Keratinocyte (primary cell): Measurements from ENCODE around the gene UBAC2. TPM values are rescaled to one million over a fixed set of nuclear protein-coding genes. Genes with fewer than 3 reads are reported as not detected.

Source experiments
- DNase-seq: peaks from one replicate; pipeline ENCODE4 v3.0.0-alpha.2; 2011; ENCODE audit warnings: low read depth, missing footprints, low spot score
- FAIRE-seq: peaks from 2 replicates; lab custom pipeline; 2011; peaks lifted over from hg19 to GRCh38; lab: Jason Lieb, UNC
- H2AFZ ChIP-seq: 2 replicates; pipeline ENCODE4 v1.6.0; 2012; ENCODE audit warnings: low read length, control low read depth, inconsistent platforms; ENCODE audit not compliant: control insufficient read depth
- H3K27ac ChIP-seq: 2 replicates; pipeline ENCODE4 v1.5.1; 2011; ENCODE audit warnings: low read length; ENCODE audit not compliant: control insufficient read depth, insufficient read depth
- H3K27me3 ChIP-seq: 3 replicates; pipeline ENCODE4 v1.6.0; 2011; ENCODE audit warnings: low read length; ENCODE audit not compliant: control insufficient read depth, insufficient read depth; ENCODE audit errors: extremely low read depth
- H3K36me3 ChIP-seq, 2 experiments: 2 replicates in 1 of 2; 3 replicates in 1 of 2; pipeline ENCODE4 v1.5.1; 2011; ENCODE audit warnings: low read length in 2 of 2, mild to moderate bottlenecking in 1 of 2; ENCODE audit not compliant: control insufficient read depth in 2 of 2, insufficient read depth in 2 of 2; ENCODE audit errors: extremely low read depth in 1 of 2
- H3K4me1 ChIP-seq: 3 replicates; pipeline ENCODE4 v1.5.1; 2011; ENCODE audit warnings: low read length; ENCODE audit not compliant: control insufficient read depth, insufficient read depth; ENCODE audit errors: extremely low read depth
- H3K4me2 ChIP-seq: 3 replicates; pipeline ENCODE4 v1.6.0; 2011; ENCODE audit warnings: low read depth, low read length; ENCODE audit not compliant: control insufficient read depth, insufficient read depth; ENCODE audit errors: extremely low read depth
- H3K4me3 ChIP-seq, 3 experiments: fragments of 200-600 bp in 1 of 3; sonication (generic) in 1 of 3; 2 replicates in 2 of 3; 3 replicates in 1 of 3; pipeline ENCODE4 v1.5.1; 2011 to 2016; ENCODE audit warnings: low read length in 3 of 3, mild to moderate bottlenecking in 3 of 3, control low read depth in 2 of 3, inconsistent platforms in 1 of 3, low read depth in 1 of 3, mixed read lengths in 1 of 3, mixed run types in 1 of 3, moderate library complexity in 1 of 3; ENCODE audit not compliant: control insufficient read depth in 2 of 3, insufficient read depth in 2 of 3; ENCODE audit errors: extremely low read depth in 1 of 3
- H3K79me2 ChIP-seq: 2 replicates; pipeline ENCODE4 v1.6.0; 2012; ENCODE audit warnings: low read length; ENCODE audit not compliant: control insufficient read depth, insufficient read depth
- H3K9ac ChIP-seq: 3 replicates; pipeline ENCODE4 v1.6.0; 2011; ENCODE audit warnings: low read length; ENCODE audit not compliant: control insufficient read depth, insufficient read depth; ENCODE audit errors: extremely low read depth
- H3K9me1 ChIP-seq: 3 replicates; pipeline ENCODE4 v1.6.0; 2011; ENCODE audit warnings: low read length; ENCODE audit not compliant: control insufficient read depth, insufficient read depth; ENCODE audit errors: extremely low read depth
- H3K9me3 ChIP-seq: 2 replicates; pipeline ENCODE4 v1.5.1; 2012; ENCODE audit warnings: low read depth, low read length; ENCODE audit not compliant: control insufficient read depth
- H4K20me1 ChIP-seq: 3 replicates; pipeline ENCODE4 v1.6.0; 2011; ENCODE audit warnings: low read length; ENCODE audit not compliant: control insufficient read depth, insufficient read depth; ENCODE audit errors: extremely low read depth
- EZH2 ChIP-seq: IDR thresholded peaks from one replicate; pipeline ENCODE4 v1.6.1; 2012; ENCODE audit warnings: inconsistent platforms, mild to moderate bottlenecking, low read length, moderate library complexity
- dilution Hi-C: fragments of 300-500 bp; cut with MboI; formaldehyde crosslinking; loops from one replicate; pipeline ENCODE4 v1.7.0; 2020; ENCODE audit warnings: low sequenced_read_pairs; ENCODE audit not compliant: extremely low pct_ligation_motif_present
- polyA plus RNA-seq, 5 experiments: library from polyadenylated mRNA; depleted of rRNA in 3 of 5; stranded (reverse) in 3 of 5; stranded (forward) in 1 of 5; unstranded in 1 of 5; fragments of >200 nt; gene quantifications; 1 replicate in 1 of 5; 2 replicates in 3 of 5; 3 replicates in 1 of 5; pipeline versions ENCODE4 v1.2.1 to v1.2.3, GENCODE V29; 2011 to 2012; ENCODE audit warnings: missing spikeins in 2 of 5, low read depth in 1 of 5, low replicate concordance in 1 of 5
- TF ChIP-seq, protein P1 (sequence below), 3 experiments: IDR thresholded peaks in 1 of 3; conservative IDR thresholded peaks in 1 of 3; optimal IDR thresholded peaks in 1 of 3; 2 replicates in 2 of 3; 3 replicates in 1 of 3; pipeline versions ENCODE3 to v1.5.1; 2011; ENCODE audit warnings: low read length in 3 of 3, mild to moderate bottlenecking in 3 of 3, moderate library complexity in 2 of 3, control low read depth in 1 of 3, inconsistent platforms in 1 of 3; ENCODE audit not compliant: insufficient read depth in 2 of 3; ENCODE audit errors: extremely low read depth in 1 of 3

UBAC2 gene
- polyA plus RNA-seq, 1 donor (not counting 4 experiments of a cell fraction or from before 2014, with no cell fraction given) = 104 TPM

DNA sequence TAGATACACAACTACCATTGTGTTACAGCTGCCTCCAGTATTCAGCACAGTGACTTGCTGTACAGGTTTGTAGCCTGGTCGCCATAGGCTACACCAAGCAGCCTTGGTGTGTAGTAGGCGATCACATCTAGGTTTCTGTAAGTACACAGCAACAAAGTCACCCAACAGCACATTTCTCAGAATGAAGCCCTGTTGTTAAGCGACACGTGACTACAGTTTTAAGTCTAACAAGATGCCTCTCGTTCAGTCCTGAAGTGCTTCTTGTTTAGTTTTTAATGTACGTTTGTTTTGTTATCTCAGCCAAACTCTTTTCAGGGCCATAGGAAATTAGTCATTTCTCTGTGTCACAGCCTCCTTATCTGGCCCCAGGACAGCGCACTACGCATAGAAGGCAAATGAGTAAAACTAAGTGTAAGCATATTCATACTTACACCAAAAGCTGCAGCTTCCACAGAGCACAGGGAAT is 156.5 kb downstream of the UBAC2 start:
- no peak overlapping the region for H2AFZ ChIP-seq
- H4K20me1 ChIP-seq = peaks cover 7% of the 10 kb centered on the region
- no peak overlapping the region for H3K4me2 ChIP-seq
- H3K36me3 ChIP-seq = peaks cover 15 to 24% of the 10 kb centered on the region in 2 experiments
- no peak overlapping the region for H3K4me3 ChIP-seq
- H3K27ac ChIP-seq = no peak overlapping the region
- TF ChIP-seq, protein P1, sequence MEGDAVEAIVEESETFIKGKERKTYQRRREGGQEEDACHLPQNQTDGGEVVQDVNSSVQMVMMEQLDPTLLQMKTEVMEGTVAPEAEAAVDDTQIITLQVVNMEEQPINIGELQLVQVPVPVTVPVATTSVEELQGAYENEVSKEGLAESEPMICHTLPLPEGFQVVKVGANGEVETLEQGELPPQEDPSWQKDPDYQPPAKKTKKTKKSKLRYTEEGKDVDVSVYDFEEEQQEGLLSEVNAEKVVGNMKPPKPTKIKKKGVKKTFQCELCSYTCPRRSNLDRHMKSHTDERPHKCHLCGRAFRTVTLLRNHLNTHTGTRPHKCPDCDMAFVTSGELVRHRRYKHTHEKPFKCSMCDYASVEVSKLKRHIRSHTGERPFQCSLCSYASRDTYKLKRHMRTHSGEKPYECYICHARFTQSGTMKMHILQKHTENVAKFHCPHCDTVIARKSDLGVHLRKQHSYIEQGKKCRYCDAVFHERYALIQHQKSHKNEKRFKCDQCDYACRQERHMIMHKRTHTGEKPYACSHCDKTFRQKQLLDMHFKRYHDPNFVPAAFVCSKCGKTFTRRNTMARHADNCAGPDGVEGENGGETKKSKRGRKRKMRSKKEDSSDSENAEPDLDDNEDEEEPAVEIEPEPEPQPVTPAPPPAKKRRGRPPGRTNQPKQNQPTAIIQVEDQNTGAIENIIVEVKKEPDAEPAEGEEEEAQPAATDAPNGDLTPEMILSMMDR (optimal IDR thresholded peaks at IDR 0.05 in 1 of 3, IDR thresholded peaks at IDR 0.05 in 1 of 3, conservative IDR thresholded peaks at IDR 0.05 in 1 of 3; ENCODE audit: extremely low read depth in 1 of 3, insufficient read depth in 2 of 3, low read length in 3 of 3) = no peak
- no peak for TF ChIP-seq EZH2
- no peaks in the 10 kb centered on the region for H3K9me3 ChIP-seq
- H3K9me1 ChIP-seq = no peaks in the 10 kb centered on the region
- no peak for DNase-seq
- H3K9ac ChIP-seq = no peak overlapping the region
- FAIRE-seq = no peak
- H3K4me1 ChIP-seq = peaks cover 10% of the 10 kb centered on the region
- H3K27me3 ChIP-seq = no peaks in the 10 kb centered on the region
- dilution Hi-C loops = no loop called here
- H3K79me2 ChIP-seq = no peaks in the 10 kb centered on the region

DNA sequence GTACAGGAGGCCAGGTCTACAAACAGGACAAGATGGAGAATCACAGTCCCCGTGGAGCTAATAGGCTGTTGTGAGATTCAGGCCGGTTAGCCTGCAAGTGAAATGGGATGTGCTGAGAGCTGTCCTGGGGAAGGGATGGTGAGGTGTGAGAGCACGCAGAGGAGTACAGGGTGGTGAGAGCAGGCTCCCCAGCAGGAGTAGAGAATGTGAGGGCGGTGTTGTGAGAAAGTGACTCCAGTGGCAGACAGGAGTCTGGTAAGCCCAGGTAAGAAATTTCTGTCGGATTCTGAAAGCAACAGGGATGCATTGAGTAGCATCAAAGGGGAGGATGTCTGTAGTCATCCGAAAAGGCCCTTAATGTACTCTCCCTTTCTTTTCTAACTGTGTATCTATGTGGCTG is 157.3 kb downstream of the UBAC2 start:
- Histone ChIP-seq H3K79me2 (no peaks in the 10 kb centered on the region), H4K20me1 (peaks cover 7% of the 10 kb centered on the region), H3K27me3 (no peaks in the 10 kb centered on the region), H3K9ac (no peak overlapping the region), H3K9me1 (no peaks in the 10 kb centered on the region), H3K4me2 (no peak overlapping the region), H3K4me3 (no peak overlapping the region), H3K4me1 (peaks cover 10% of the 10 kb centered on the region), H3K9me3 (no peaks in the 10 kb centered on the region), H3K36me3 (peaks cover 15 to 24% of the 10 kb centered on the region in 2 experiments), H2AFZ (no peak overlapping the region), H3K27ac (no peak overlapping the region)
- DNase-seq (no peak), FAIRE-seq (no peak)
- dilution Hi-C loops = no loop called here
- TF ChIP-seq EZH2 = no peak
- TF ChIP-seq, protein P1 (optimal IDR thresholded peaks at IDR 0.05 in 1 of 3, IDR thresholded peaks at IDR 0.05 in 1 of 3, conservative IDR thresholded peaks at IDR 0.05 in 1 of 3; ENCODE audit: extremely low read depth in 1 of 3, insufficient read depth in 2 of 3, low read length in 3 of 3) = no peak
